Keratinocyte (primary cell): ENCODE data around the gene PLCL1. TPM values are rescaled to one million over a fixed set of nuclear protein-coding genes. Genes with fewer than 3 reads are reported as not detected.

Source experiments
- DNase-seq: peaks from one replicate; pipeline ENCODE4 v3.0.0-alpha.2; 2011; ENCODE audit warnings: low read depth, missing footprints, low spot score
- FAIRE-seq: peaks from 2 replicates; lab custom pipeline; 2011; peaks lifted over from hg19 to GRCh38; lab: Jason Lieb, UNC
- H2AFZ ChIP-seq: 2 replicates; pipeline ENCODE4 v1.6.0; 2012; ENCODE audit warnings: low read length, control low read depth, inconsistent platforms; ENCODE audit not compliant: control insufficient read depth
- H3K27ac ChIP-seq: 2 replicates; pipeline ENCODE4 v1.5.1; 2011; ENCODE audit warnings: low read length; ENCODE audit not compliant: control insufficient read depth, insufficient read depth
- H3K27me3 ChIP-seq: 3 replicates; pipeline ENCODE4 v1.6.0; 2011; ENCODE audit warnings: low read length; ENCODE audit not compliant: control insufficient read depth, insufficient read depth; ENCODE audit errors: extremely low read depth
- H3K36me3 ChIP-seq, 2 experiments: 2 replicates in 1 of 2; 3 replicates in 1 of 2; pipeline ENCODE4 v1.5.1; 2011; ENCODE audit warnings: low read length in 2 of 2, mild to moderate bottlenecking in 1 of 2; ENCODE audit not compliant: control insufficient read depth in 2 of 2, insufficient read depth in 2 of 2; ENCODE audit errors: extremely low read depth in 1 of 2
- H3K4me1 ChIP-seq: 3 replicates; pipeline ENCODE4 v1.5.1; 2011; ENCODE audit warnings: low read length; ENCODE audit not compliant: control insufficient read depth, insufficient read depth; ENCODE audit errors: extremely low read depth
- H3K4me2 ChIP-seq: 3 replicates; pipeline ENCODE4 v1.6.0; 2011; ENCODE audit warnings: low read depth, low read length; ENCODE audit not compliant: control insufficient read depth, insufficient read depth; ENCODE audit errors: extremely low read depth
- H3K4me3 ChIP-seq, 3 experiments: fragments of 200-600 bp in 1 of 3; sonication (generic) in 1 of 3; 2 replicates in 2 of 3; 3 replicates in 1 of 3; pipeline ENCODE4 v1.5.1; 2011 to 2016; ENCODE audit warnings: low read length in 3 of 3, mild to moderate bottlenecking in 3 of 3, control low read depth in 2 of 3, inconsistent platforms in 1 of 3, low read depth in 1 of 3, mixed read lengths in 1 of 3, mixed run types in 1 of 3, moderate library complexity in 1 of 3; ENCODE audit not compliant: control insufficient read depth in 2 of 3, insufficient read depth in 2 of 3; ENCODE audit errors: extremely low read depth in 1 of 3
- H3K79me2 ChIP-seq: 2 replicates; pipeline ENCODE4 v1.6.0; 2012; ENCODE audit warnings: low read length; ENCODE audit not compliant: control insufficient read depth, insufficient read depth
- H3K9ac ChIP-seq: 3 replicates; pipeline ENCODE4 v1.6.0; 2011; ENCODE audit warnings: low read length; ENCODE audit not compliant: control insufficient read depth, insufficient read depth; ENCODE audit errors: extremely low read depth
- H3K9me1 ChIP-seq: 3 replicates; pipeline ENCODE4 v1.6.0; 2011; ENCODE audit warnings: low read length; ENCODE audit not compliant: control insufficient read depth, insufficient read depth; ENCODE audit errors: extremely low read depth
- H3K9me3 ChIP-seq: 2 replicates; pipeline ENCODE4 v1.5.1; 2012; ENCODE audit warnings: low read depth, low read length; ENCODE audit not compliant: control insufficient read depth
- H4K20me1 ChIP-seq: 3 replicates; pipeline ENCODE4 v1.6.0; 2011; ENCODE audit warnings: low read length; ENCODE audit not compliant: control insufficient read depth, insufficient read depth; ENCODE audit errors: extremely low read depth
- CTCF ChIP-seq, 3 experiments: IDR thresholded peaks in 1 of 3; conservative IDR thresholded peaks in 1 of 3; optimal IDR thresholded peaks in 1 of 3; 2 replicates in 2 of 3; 3 replicates in 1 of 3; pipeline versions ENCODE3 to v1.5.1; 2011; ENCODE audit warnings: low read length in 3 of 3, mild to moderate bottlenecking in 3 of 3, moderate library complexity in 2 of 3, control low read depth in 1 of 3, inconsistent platforms in 1 of 3; ENCODE audit not compliant: insufficient read depth in 2 of 3; ENCODE audit errors: extremely low read depth in 1 of 3
- EZH2 ChIP-seq: IDR thresholded peaks from one replicate; pipeline ENCODE4 v1.6.1; 2012; ENCODE audit warnings: inconsistent platforms, mild to moderate bottlenecking, low read length, moderate library complexity
- dilution Hi-C: fragments of 300-500 bp; cut with MboI; formaldehyde crosslinking; loops from one replicate; pipeline ENCODE4 v1.7.0; 2020; ENCODE audit warnings: low sequenced_read_pairs; ENCODE audit not compliant: extremely low pct_ligation_motif_present
- polyA plus RNA-seq, 5 experiments: library from polyadenylated mRNA; depleted of rRNA in 3 of 5; stranded (reverse) in 3 of 5; stranded (forward) in 1 of 5; unstranded in 1 of 5; fragments of >200 nt; gene quantifications; 1 replicate in 1 of 5; 2 replicates in 3 of 5; 3 replicates in 1 of 5; pipeline versions ENCODE4 v1.2.1 to v1.2.3, GENCODE V29; 2011 to 2012; ENCODE audit warnings: missing spikeins in 2 of 5, low read depth in 1 of 5, low replicate concordance in 1 of 5

Gene PLCL1
- polyA plus RNA-seq, 1 donor (not counting 4 experiments of a cell fraction or from before 2014, with no cell fraction given), result 0.01 TPM

DNA sequence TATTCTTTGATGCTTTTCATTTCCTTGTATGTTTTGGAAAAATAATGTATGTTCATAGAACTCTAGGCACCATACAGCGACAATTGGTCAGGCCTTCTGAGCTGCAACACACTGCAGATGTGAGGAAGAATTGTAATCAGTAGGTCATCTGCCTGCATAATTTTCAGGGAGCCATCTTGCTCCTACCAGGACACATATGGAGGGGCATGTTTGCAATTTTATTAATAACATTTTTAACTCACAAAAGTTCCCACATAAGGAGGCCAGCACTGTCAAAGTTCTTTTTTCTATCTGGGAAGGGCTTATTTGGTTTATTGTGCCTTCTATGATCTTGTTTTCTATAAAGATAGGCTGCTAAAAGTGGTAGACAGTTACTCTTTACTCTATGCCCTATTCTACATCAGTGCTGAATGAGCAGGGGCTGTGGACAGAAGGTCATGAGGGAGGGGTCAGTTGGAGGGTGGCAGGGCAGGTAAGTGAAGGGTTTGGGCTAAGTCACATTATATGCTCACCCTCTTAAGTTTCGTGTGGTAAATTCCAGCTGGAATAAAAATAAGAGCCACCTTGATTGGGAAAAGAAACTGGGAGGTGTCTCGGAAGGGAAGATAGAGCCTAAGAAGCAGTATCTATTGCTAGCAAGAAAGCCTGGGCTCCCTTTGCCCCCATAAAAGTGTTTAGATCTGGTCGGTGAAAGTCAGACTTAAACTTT is 126.3 kb downstream of the PLCL1 start:
- DNase-seq (no peak), FAIRE-seq (no peak)
- TF ChIP-seq EZH2, result no peak
- no peak for TF ChIP-seq CTCF (optimal IDR thresholded peaks at IDR 0.05 in 1 of 3, IDR thresholded peaks at IDR 0.05 in 1 of 3, conservative IDR thresholded peaks at IDR 0.05 in 1 of 3; ENCODE audit: extremely low read depth in 1 of 3, insufficient read depth in 2 of 3, low read length in 3 of 3)
- no peaks in the 10 kb centered on the region for H3K9me3 ChIP-seq
- no peaks in the 10 kb centered on the region for H4K20me1 ChIP-seq
- H3K9ac ChIP-seq, result no peak overlapping the region
- H2AFZ ChIP-seq, result no peak overlapping the region
- dilution Hi-C loops, result no loop called here
- H3K4me1 ChIP-seq, result no peaks in the 10 kb centered on the region
- H3K4me2 ChIP-seq, result no peak overlapping the region
- no peak overlapping the region for H3K4me3 ChIP-seq
- no peaks in the 10 kb centered on the region for H3K79me2 ChIP-seq
- H3K9me1 ChIP-seq, result no peaks in the 10 kb centered on the region
- H3K27ac ChIP-seq, result no peak overlapping the region
- no peaks in the 10 kb centered on the region for H3K36me3 ChIP-seq
- no peaks in the 10 kb centered on the region for H3K27me3 ChIP-seq

DNA sequence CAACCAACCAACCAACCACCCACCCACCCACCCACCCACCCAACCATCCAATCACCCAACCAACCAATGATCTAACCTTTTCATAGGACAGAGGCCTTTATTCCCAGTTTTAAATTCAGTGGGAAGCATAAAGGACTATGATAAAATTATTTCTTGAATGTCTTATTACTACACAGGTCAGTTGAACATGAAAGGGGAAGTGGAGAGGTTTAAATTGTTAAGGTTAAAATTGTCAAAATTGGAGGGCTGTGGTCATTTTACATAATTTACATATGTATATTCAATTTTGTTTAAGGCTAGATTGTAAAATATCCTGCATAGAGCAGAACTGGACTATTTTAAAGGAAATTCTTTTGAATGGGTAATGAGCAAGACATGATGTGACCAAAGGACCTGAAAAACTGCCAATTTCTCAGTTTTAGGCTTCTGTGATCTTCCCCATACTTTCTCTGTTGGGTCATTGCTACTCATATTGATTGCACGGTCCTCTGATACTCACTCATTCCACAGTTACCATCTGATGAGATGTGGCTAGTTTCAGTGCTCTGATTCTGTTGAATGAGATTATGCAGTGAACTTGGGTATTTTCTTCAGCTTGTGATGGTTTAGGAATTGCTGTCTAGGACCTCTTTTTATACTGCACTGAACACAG is 127.4 kb downstream of the PLCL1 start:
- Histone ChIP-seq H4K20me1 (no peaks in the 10 kb centered on the region), H3K9ac (no peak overlapping the region), H3K9me1 (no peaks in the 10 kb centered on the region), H3K4me3 (no peak overlapping the region), H3K79me2 (no peaks in the 10 kb centered on the region), H2AFZ (no peak overlapping the region), H3K4me2 (no peak overlapping the region), H3K4me1 (no peaks in the 10 kb centered on the region), H3K9me3 (no peaks in the 10 kb centered on the region), H3K36me3 (no peaks in the 10 kb centered on the region), H3K27ac (no peak overlapping the region), H3K27me3 (no peaks in the 10 kb centered on the region)
- FAIRE-seq (no peak), DNase-seq (no peak)
- dilution Hi-C loops, result no loop called here
- TF ChIP-seq CTCF (optimal IDR thresholded peaks at IDR 0.05 in 1 of 3, IDR thresholded peaks at IDR 0.05 in 1 of 3, conservative IDR thresholded peaks at IDR 0.05 in 1 of 3; ENCODE audit: extremely low read depth in 1 of 3, insufficient read depth in 2 of 3, low read length in 3 of 3) (no peak), EZH2 (no peak)
